Ramos (cell line): ENCODE measurements around the gene BCL2L13.
"Not testable (repeated sequence)": the region's sequence is repeated elsewhere in the genome, so short reads cannot be mapped to it uniquely, and the experiment has no call there.

Experiments
- in situ Hi-C: fragments of 300-500 bp; cut with MboI; formaldehyde crosslinking; loops from one replicate; pipeline ENCODE4 v1.14.3; 2022; ENCODE audit warnings: low sequenced_read_pairs; ENCODE audit not compliant: unreplicated experiment

BCL2L13 gene

GRCh38 chr22:17633998-17634323 lies 4.6 kb upstream of the BCL2L13 start:
- in situ Hi-C loops = no loop called here

- in situ Hi-C loops = no loop called here
Observed at GRCh38 chr22:17634696-17635095, 3.9 kb upstream of the BCL2L13 start.

- in situ Hi-C loops = not testable (repeated sequence)
Observed at GRCh38 chr22:17636850-17637249, 1.7 kb upstream of the BCL2L13 start.

GRCh38 chr22:17637490-17638181 lies 921 bp upstream of the BCL2L13 start:
- in situ Hi-C loops = no loop called here

- in situ Hi-C loops = no loop called here
Observed at GRCh38 chr22:17638182-17638431, 450 bp upstream of the BCL2L13 start.

- in situ Hi-C loops = no loop called here
Observed at GRCh38 chr22:17639247-17639741, 737 bp downstream of the BCL2L13 start.

- in situ Hi-C loops = no loop called here
Observed at GRCh38 chr22:17641269-17641668, 2.7 kb downstream of the BCL2L13 start.

- in situ Hi-C loops = not testable (repeated sequence)
Observed at GRCh38 chr22:17642357-17642756, 3.8 kb downstream of the BCL2L13 start.

GRCh38 chr22:17647452-17647851 lies 8.9 kb downstream of the BCL2L13 start:
- in situ Hi-C loops = no loop called here

- in situ Hi-C loops = no loop called here
Observed at GRCh38 chr22:17647991-17648390, 9.4 kb downstream of the BCL2L13 start.

GRCh38 chr22:17648569-17648968 lies 10.0 kb downstream of the BCL2L13 start:
- in situ Hi-C loops = no loop called here

GRCh38 chr22:17655289-17655688 lies 16.7 kb downstream of the BCL2L13 start:
- in situ Hi-C loops = no loop called here

GRCh38 chr22:17656870-17657395 lies 18.4 kb downstream of the BCL2L13 start:
- in situ Hi-C loops = no loop called here

- in situ Hi-C loops = loop anchor here (10.0 kb wide), 1 partner anchor 50 kb away; no protein-coding TSS in a partner anchor
Observed at GRCh38 chr22:17664414-17665055, 26.0 kb downstream of the BCL2L13 start.

- in situ Hi-C loops = loop anchor here (10.0 kb wide), 1 partner anchor 50 kb away; no protein-coding TSS in a partner anchor
Observed at GRCh38 chr22:17665248-17665647, 26.7 kb downstream of the BCL2L13 start.

GRCh38 chr22:17665854-17666253 lies 27.3 kb downstream of the BCL2L13 start:
- in situ Hi-C loops = loop anchor here (10.0 kb wide), 1 partner anchor 49 kb away; no protein-coding TSS in a partner anchor

GRCh38 chr22:17671521-17672092 lies 33.0 kb downstream of the BCL2L13 start:
- in situ Hi-C loops = not testable (repeated sequence)

- in situ Hi-C loops = no loop called here
Observed at GRCh38 chr22:17672417-17672991, 33.9 kb downstream of the BCL2L13 start.

- in situ Hi-C loops = no loop called here
Observed at GRCh38 chr22:17674152-17674551, 35.6 kb downstream of the BCL2L13 start.

- in situ Hi-C loops = no loop called here
Observed at GRCh38 chr22:17675584-17675983, 37.0 kb downstream of the BCL2L13 start.

- in situ Hi-C loops = no loop called here
Observed at GRCh38 chr22:17678817-17679385, 40.3 kb downstream of the BCL2L13 start.
